Thoracic aorta (tissue), 2 donors: Measurements from ENCODE around the gene PIWIL4. TPM values are rescaled to one million over a fixed set of nuclear protein-coding genes. Genes with fewer than 3 reads are reported as not detected.

ENCODE experiments used
- ATAC-seq: fragments of 150-250 bp; one replicate; pipeline ENCODE4 v1.8.0; 2017; ENCODE audit warnings: low read depth; ENCODE audit not compliant: insufficient number of reproducible peaks, low FRiP score
- DNase-seq: peaks from one replicate; pipeline ENCODE4 v3.0.0-alpha.2; 2020; ENCODE audit warnings: low spot score
- H3K27ac ChIP-seq, 2 donors: fragments of 200-600 bp; sonication (generic); 1 replicate in 1 of 2; 2 replicates in 1 of 2; pipeline ENCODE4 v1.5.1; 2016; ENCODE audit warnings: mild to moderate bottlenecking in 2 of 2, moderate library complexity in 2 of 2
- H3K27me3 ChIP-seq: fragments of 200-600 bp; sonication (generic); replicated peaks from 2 replicates; pipeline ENCODE4 v1.6.0; 2016; ENCODE audit warnings: mild to moderate bottlenecking; ENCODE audit not compliant: insufficient read depth
- H3K36me3 ChIP-seq: fragments of 200-600 bp; sonication (generic); one replicate; pipeline ENCODE4 v1.5.1; 2016
- H3K4me1 ChIP-seq, 2 donors: fragments of 200-600 bp; sonication (generic); 1 replicate in 1 of 2; 2 replicates in 1 of 2; pipeline versions ENCODE4 v1.5.1 to v1.6.0; 2016; ENCODE audit warnings: low read depth in 2 of 2, mild to moderate bottlenecking in 1 of 2; ENCODE audit not compliant: control insufficient read depth in 1 of 2
- H3K4me3 ChIP-seq: fragments of 200-600 bp; sonication (generic); 2 replicates; pipeline ENCODE4 v1.5.1; 2016; ENCODE audit warnings: mild to moderate bottlenecking
- H3K9me3 ChIP-seq: fragments of 200-600 bp; sonication (generic); 2 replicates; pipeline ENCODE4 v1.5.1; 2016
- CTCF ChIP-seq: fragments of 200-600 bp; sonication (generic); IDR thresholded peaks from one replicate; pipeline ENCODE4 v1.5.1; 2019; ENCODE audit warnings: antibody characterized with exemption
- total RNA-seq, 2 donors: library from RNA; depleted of rRNA; stranded (reverse); fragments of >200 nt; gene quantifications; one replicate each; pipeline versions ENCODE4 v1.1.0 to v1.2.3, GENCODE V29; 2016

The PIWIL4 gene
- total RNA-seq, 2 donors from 2014 or later, result 11.5 to 13.5 TPM

GRCh38 chr11:94666792-94667721, 99.9 kb downstream of the PIWIL4 start:
- ATAC-seq (no peak), DNase-seq (no peak)
- no peak for TF ChIP-seq CTCF
- Histone ChIP-seq H3K36me3 (no peaks in the 10 kb centered on the region), H3K4me3 (no peak overlapping the region), H3K9me3 (no peaks in the 10 kb centered on the region), H3K27ac (no peak overlapping the region), H3K27me3 (no peaks in the 10 kb centered on the region), H3K4me1 (no peaks in the 10 kb centered on the region)

GRCh38 chr11:94668212-94668793, 101.1 kb downstream of the PIWIL4 start:
- no peak for DNase-seq
- no peak overlapping the region for H3K4me3 ChIP-seq
- no peak for TF ChIP-seq CTCF
- H3K4me1 ChIP-seq, result peaks cover 0 to 1% of the 10 kb centered on the region in 2 donors
- no peak for ATAC-seq
- H3K27me3 ChIP-seq, result no peaks in the 10 kb centered on the region
- H3K27ac ChIP-seq, result no peak overlapping the region
- H3K36me3 ChIP-seq, result no peaks in the 10 kb centered on the region
- no peaks in the 10 kb centered on the region for H3K9me3 ChIP-seq

- DNase-seq (no peak), ATAC-seq (no peak)
- no peak for TF ChIP-seq CTCF
- no peaks in the 10 kb centered on the region for H3K9me3 ChIP-seq
- H3K27me3 ChIP-seq, result no peaks in the 10 kb centered on the region
- H3K4me1 ChIP-seq, result peaks cover 0 to 8% of the 10 kb centered on the region in 2 donors
- no peak overlapping the region for H3K4me3 ChIP-seq
- H3K27ac ChIP-seq, result no peak overlapping the region
- H3K36me3 ChIP-seq, result no peaks in the 10 kb centered on the region
Observed at GRCh38 chr11:94669023-94669422, 101.9 kb downstream of the PIWIL4 start.

Other genes starting within 250 kb of the PIWIL4 start
- gene GPR83, start 165.9 kb upstream of the PIWIL4 start, total RNA-seq, result under 1 TPM in 1 of 2 donors, not detected in 1; 0.27 TPM
- 10 to 100 TPM in 1 of 2 donors, 1 to 10 TPM in 1; 7.9 to 12.6 TPM for gene MRE11, start 73.5 kb upstream of the PIWIL4 start, total RNA-seq
- gene ANKRD49, start 73.4 kb upstream of the PIWIL4 start, total RNA-seq, result 10 to 100 TPM; 18.8 to 20.8 TPM
- gene C11orf97, start 54.9 kb upstream of the PIWIL4 start, total RNA-seq, result not detected
- gene FUT4, start 23.4 kb upstream of the PIWIL4 start, total RNA-seq, result 10 to 100 TPM; 14.1 to 23.4 TPM
- gene AMOTL1, start 201.0 kb downstream of the PIWIL4 start, total RNA-seq, result 10 to 100 TPM; 64.2 to 89.5 TPM